Endometrial microvascular endothelial cells (primary cell): ENCODE data around the gene IRF1. TPM values are rescaled to one million over a fixed set of nuclear protein-coding genes. Genes with fewer than 3 reads are reported as not detected.
"Not testable (repeated sequence)": the region's sequence is repeated elsewhere in the genome, so short reads cannot be mapped to it uniquely, and the experiment has no call there.

ENCODE experiments used
- in situ Hi-C: cut with HindIII; loops from 2 replicates; pipeline ENCODE4 v1.10.0; 2017; ENCODE audit warnings: low sequenced_read_pairs, low pct_unique_long_range_greater_than_20kb; ENCODE audit errors: inconsistent ontology term
- total RNA-seq: library from RNA; depleted of rRNA; stranded (reverse); fragments of >200 nt; gene quantifications from one replicate; pipeline ENCODE4 v1.2.3, GENCODE V29; 2015; ENCODE audit errors: inconsistent ontology term

Gene IRF1
- total RNA-seq, 1 donor from 2014 or later = 44.6 TPM

DNA sequence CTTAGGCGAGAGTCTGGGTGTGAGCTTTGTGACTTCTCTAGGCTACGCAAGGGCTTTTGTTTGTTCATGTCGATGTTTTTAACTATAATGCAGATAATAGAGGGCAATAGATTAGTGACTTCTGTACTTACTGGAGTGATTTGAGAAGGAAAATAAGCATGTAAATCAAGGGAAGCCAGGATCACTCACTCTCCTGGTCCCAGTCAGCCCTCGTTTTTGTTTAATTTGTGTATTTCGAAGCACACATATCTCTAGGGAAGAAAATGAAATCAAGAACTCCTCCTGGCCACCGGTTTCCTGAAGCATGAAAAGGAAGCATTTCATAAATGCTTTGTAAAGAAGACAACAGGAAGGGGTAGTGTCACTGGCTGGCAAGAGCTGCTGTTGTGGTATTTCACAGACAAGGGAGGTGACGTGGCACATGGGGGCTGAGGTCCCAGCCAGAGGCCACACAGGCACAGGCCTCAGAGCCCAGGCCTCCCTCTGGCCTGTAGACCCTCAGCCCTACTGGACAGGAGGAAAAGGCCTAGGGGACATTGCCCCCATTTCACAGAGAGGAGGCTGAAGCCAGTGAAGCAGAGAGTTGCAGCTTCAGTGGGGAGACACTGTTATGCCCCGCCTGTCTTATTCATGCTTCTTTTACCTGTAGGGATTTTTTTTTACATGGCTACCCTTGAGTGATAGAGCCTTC is 34.1 kb downstream of the IRF1 start:
- in situ Hi-C loops = no loop called here

DNA sequence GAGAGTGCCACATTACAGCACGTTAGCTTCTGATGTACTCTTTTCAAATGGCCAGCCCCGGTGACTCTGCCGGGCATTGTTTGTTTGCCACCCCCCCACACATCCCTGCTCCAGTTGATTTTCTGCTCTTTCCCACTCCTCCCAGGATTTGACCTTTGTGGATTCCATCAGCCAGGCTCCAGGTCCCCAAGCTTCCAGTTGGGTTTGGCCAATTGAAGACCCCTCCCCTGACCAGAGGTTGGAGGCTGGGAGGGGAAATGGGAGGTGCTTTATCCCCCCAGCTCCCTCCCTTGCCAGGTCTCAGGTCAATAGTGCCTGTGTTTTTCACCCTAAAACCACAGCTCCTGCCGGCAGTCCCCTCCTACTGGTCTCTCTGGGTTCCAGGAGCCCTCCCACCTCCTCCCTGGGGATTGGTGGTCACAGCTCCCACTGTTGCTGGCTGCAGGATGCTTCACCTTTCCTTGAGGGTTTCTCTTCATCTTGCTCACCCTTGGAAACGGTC is 34.9 kb downstream of the IRF1 start:
- in situ Hi-C loops = no loop called here

DNA sequence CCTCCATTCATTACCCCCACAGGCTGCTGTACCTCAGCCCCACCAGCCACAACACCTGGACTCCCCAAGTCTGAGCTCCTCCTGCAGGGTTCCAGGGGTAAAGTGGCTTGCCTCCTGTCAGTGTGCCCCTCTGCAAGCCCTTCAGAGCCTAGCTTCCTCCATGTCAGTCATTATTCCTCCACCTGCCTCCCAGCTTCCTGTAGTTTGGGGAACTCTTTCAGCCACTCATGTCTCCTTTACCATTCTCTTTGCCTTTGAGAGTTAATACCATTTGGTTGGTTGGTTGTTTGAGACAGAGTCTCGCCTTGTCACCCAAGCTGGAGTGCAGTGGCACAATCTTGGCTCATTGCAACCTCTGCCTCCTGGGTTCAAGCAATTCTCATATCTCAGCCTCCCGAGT is 36.2 kb downstream of the IRF1 start:
- in situ Hi-C loops = no loop called here

DNA sequence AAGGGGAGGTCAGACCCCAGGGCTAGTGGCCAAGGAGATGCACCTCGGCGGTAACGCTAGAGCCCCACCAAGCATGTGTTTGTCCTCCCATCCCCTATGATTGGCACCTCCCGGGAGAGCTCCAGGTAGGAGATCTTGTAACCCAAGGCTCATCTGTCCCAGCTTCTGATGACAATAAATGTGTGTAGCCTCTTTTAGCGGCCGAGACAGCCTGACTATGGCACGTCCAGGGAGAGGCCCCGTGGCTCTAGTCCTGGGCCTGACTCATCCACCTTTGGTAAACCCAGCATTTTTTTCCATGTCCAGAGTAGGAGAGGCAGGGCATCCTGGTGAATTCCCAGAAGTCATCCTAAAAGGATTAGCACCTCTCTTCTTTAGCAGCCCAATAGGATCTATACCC is 39.2 kb downstream of the IRF1 start:
- in situ Hi-C loops = no loop called here

DNA sequence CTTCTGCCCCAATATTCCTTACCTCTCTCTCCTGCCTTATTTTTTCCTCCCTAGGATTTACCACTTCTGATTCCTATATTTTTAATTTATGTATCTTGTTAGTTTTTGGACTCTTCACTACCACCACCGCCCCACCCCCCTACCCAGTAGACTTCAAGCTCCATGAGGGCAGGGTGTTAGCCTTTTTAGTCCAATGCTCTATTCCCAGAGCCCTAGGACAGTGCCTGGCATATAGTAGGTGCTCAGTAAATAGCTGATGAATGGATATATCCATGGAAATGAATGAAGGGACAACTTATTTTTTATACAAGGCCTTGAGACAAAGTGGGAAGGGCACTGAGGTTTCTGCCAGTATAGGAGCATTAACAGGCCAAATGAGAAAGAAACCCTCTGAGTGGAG is 41.5 kb downstream of the IRF1 start:
- in situ Hi-C loops = no loop called here

DNA sequence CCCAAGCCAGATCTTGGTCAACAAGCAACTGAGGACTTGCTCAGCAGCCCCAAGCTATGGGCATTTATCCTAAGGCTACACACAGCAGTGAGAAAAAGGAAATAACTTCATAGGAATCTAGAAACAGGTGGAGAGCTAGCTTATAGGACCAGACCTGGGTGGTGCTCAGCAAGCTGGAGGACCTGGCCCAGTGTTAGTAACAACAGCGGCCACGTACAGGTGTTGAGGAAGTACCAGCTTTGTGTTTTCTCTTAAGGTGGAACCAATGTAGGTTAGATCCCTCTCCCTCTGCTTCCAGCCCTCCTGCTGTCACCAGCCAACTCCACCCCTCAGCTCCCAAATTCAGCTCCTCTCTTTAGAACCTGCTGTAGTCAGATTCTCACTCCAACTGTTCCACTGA is 43.4 kb downstream of the IRF1 start:
- in situ Hi-C loops = no loop called here

DNA sequence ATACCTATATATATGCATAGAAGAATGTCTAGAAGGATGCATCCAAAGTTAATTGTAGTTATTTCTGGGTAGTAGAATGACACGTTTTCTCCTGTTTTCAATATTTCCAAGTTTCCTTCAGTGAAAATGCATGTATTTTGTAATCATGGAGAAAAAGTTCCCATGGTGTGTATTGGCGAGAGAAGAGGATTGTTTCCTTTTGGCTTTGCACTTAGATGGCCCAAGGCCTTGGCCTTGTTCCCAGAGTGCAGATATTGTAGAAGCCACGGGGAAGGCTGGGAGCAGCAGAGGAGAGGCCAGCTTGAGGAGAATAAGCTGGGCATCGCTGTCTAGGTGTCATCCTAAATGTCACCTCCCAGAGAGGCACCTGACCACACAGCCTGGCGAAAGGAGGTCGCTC is 44.0 kb downstream of the IRF1 start:
- in situ Hi-C loops = no loop called here

DNA sequence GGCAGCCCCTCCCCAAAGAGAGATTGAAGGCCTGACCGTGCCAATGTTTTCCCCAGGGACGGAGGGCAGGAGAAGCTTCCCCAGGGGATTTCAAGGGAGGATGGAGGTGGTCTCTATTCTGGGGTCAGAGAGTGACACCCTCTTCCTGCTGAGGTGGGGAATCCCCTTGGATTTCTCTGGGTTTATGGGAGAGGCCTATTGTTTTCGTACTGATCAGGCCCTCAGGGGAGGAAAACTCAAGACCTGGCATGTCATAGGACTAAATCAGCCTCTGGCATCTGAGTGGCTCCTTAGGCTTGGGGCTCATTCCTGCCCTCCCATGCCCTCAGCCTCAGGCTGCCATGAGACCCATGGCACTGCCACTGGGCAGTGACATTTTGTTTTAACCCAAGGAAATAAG is 44.6 kb downstream of the IRF1 start:
- in situ Hi-C loops = no loop called here

DNA sequence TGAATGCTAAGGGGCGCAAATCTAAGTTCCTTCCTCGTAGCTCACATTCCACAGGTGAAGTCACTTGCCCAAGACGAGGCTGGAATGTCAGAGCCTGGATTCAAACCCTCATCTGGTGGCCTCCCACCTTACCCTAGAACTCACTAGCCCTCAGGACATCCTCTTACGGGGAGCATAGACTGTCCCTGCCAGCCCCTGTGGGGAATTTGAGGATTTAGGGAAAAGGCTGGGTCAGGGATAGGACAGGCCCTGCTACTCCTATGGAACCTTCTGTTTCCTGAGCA is 45.0 kb downstream of the IRF1 start:
- in situ Hi-C loops = no loop called here

DNA sequence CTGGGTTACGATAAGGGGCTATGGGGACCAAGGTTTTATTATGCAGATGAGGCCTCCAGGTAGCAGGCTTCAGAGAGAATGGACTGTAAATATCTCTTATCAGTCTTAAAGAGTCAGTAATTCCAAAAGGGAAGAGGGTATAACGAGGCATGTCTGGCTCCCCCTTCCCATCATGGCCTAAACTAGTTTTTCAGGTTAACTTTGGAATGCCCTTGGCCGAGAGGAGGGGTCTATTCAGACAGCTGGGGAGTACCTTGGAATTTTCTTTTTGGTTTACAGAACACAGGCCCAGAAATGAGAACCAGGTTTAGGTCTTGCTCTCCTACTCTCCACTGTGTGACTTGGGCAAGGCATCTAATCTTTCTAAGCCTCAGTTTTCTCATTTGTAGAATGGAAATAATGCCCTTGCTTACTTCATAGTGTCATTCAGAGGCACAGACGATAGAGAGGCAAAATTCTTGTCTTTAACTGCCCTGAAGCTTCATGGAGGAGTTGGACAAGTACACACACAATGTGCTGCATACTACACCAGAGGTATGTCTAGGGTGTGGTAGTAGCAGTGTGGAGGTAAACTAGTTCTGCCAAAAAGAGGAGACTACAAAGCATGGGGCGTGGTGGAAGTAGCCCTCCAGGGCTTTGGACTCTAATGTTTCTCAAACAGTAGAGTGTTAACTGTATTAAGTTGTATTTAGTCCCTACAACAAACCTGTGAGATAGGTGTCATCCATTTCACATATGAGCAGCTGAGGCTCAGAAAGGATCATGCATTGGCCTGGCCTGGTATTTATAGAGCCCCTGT is 45.5 kb downstream of the IRF1 start:
- in situ Hi-C loops = no loop called here

DNA sequence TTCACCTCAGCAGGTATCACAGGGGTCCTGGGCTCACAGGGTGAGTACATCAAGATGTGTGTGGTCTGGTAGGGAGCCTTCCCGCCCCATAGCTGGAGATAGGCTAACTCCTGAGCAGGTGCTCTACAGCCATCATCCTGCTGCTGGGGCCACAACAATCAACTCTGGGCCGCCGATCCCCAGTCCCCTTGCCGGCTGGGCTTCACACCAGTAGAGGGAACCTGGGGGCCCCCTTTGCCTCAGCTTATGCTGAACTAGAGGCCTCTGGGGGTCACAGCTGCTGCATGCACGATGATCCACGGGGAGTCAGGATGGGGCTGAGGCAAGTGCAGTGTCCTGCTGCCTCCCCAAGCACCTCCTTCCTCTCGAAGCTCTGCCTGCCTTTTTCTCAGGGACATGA is 46.5 kb downstream of the IRF1 start:
- in situ Hi-C loops = no loop called here

DNA sequence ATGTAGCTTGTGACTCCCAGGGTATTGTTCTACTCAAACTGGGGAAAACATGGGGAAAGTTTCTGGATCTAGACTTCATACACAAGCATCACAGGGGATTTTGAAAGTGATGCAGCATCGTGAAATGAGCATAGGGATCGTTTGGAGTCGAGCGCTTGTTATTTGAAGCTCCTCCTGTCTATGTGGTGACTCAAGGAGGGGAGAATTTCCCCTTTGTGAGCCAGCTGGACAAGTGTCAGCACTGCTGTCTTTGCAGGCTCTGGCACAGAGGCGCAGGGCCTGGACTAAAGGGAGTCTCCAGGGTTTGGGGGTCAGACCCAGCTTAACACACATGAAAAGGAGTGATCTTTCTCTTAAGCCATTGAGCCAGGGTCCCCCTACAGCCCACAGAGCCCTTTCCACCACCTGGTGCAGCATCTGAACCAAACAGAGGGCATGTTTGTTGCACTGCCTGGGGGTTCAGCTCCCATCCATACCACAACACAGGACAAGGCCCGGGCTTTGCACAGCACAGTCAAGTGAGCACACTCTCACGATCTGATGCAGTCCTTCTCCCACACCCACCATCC is 51.0 kb downstream of the IRF1 start:
- in situ Hi-C loops = no loop called here

DNA sequence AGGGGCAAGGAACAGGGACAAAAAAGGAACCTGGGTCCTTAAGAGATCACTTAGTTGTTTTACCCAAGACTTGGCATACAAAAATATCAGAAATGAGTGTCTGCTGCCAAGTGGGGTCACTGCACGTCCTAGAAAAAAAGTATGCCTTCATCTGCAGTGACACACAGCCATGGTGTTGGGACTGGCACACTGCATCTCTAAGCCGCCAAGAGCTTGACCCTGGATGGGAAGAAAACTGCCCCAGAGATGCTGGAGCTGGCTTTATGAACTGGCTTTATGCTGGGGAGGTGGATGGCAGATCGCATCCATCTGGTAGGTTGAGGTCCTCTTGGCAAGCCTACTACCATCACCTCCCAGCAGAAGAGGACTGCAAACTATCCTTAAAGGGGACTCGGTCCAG is 51.7 kb downstream of the IRF1 start:
- in situ Hi-C loops = no loop called here

DNA sequence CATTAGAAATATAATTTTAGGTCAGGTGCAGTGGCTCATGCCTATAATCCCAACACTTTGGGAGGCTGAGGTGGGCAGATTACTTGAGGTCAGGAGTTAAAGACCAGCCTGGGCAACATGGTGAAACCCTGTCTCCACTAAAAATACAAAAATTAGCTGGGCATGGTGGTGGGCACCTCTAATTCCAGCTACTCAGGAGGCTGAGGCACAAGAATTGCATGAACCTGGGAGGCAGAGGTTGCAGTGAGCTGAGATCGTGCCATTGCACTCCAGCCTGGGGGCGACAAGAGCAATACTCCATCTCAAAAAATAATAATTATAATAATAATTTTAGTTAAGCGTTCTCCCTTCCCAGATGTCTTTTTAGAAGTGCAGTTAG is 52.3 kb downstream of the IRF1 start:
- in situ Hi-C loops = not testable (repeated sequence)

DNA sequence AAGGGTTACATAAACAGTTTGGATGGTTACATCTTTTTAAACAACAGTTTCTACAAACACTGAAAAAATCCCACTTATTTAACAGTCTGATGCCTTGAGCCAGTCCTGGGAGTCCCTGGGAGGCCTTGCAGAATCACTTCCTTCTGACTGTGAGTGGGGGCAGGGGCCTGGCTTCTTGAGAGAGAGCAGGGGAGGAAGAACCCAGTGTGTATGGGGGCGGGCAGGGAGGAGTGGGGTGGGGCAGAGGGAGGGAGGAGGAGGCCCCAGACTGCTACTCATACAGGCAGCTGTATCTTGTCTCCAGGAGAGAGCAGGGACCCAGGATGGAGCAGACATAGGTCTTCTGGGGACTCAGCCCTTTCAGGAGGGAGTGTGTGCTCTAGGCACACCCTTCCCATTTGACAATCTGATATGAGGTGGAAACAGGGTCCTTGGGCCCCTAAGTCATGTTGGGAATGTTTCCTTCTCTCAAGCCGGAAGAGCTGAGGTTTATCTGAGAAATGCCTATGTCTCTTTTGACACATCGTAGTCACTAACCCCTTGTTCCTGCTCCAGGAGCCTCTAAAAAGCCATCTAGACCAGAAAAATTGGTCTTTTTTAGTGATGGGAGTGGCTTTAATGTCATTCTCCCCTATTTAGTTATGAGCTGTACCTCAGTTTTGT is 52.8 kb downstream of the IRF1 start:
- in situ Hi-C loops = no loop called here

DNA sequence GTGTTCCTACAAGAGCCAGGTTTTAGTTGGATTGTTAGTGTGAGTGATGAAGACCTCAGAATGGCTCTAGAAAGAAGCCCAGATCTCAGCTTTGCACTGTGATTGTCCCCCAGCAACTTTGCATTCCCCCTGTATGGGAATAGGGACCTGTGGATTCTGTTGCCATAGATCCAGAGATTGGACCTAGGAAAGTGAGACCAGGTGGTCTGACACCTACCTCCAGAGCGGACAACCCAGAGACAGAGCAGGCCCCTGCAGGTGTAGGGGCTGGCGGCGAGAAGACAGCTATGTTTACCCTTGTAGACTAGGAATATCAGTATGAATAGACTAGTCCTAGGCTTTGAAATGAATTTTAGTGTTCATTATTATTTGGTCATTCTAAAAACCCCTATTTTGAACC is 53.6 kb downstream of the IRF1 start:
- in situ Hi-C loops = no loop called here

DNA sequence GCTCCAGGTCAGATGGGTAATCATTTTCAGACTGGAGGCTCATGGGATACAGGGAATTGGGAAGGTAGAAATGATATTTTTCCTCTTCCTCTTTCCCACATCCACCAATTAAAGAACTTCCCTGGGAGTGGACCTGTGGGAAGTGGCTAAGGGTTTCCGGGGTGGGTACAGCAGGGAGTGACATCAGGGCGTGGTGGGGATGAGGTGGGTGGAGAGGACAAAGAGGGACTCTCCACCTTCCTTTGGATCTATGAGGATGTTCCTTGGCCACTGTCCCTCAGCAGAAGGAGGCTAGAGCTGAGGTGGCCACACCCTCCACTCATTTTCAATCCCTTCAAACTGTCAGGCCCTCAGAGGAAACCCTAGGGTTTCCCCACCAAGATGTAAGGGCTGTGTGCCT is 54.7 kb downstream of the IRF1 start:
- in situ Hi-C loops = no loop called here

DNA sequence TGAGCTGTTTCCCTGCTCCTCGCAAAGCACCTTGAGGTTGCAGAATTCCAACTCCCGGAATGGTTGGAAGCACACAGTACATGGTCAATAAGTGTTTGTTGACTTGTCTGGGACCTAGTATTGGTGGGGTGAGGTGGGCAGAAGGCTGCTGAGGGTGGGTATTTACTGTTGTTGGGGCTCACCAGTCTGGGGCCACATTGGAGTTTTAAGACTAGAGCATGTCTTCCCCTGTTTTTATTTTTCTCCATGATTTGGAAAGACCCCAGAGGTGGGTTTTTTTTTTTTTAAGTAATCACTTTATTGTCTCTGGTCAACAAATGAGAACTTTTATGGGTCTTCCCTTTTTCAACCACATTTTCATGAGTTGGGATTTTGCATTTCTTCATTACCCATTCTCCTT is 55.1 kb downstream of the IRF1 start:
- in situ Hi-C loops = no loop called here

DNA sequence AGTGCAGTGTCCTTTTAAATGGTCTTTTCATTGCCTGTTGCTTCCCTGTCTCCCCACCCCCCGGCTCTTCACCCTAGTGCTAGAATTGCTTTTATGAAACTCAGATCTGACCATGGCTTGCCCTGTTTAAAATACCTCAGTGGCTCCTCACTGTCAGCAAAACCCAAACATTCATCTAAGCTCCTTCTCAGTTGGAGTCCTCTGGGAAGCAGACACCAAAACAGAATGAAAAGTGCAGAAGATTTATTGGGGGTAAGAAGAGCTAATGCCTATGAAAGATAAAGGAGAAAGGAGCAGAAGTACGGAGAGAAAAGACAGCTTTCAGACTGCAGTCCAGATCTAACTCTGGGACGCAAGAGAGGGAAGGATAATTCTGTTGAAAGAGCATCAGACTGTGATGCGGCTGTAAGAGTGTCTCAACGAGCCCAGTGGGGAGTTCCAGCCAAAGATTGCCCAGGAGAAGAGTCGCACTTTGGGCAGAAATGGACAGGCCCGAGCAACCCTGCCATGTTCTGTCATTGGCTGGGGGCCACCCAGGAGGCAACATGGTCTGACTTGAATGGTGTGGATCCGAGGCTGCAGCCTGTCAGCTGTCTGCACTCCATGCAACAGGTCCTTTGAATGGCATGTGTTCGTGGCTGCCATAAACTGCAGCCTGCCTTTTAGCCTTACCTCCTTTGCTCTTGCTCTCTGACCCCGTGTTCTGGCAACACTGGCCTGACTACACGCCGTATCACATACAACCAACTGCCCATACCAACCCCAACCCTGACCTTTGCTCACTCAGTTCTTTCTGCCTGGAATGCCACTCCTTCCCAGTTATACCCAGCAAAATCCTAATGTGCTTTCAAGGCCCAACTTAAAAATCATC is 55.9 kb downstream of the IRF1 start:
- in situ Hi-C loops = no loop called here
